CD4-positive, alpha-beta T cell treated with Interleukin-15 for 1 hour (primary cell): ENCODE results near the gene CHPF2.
A peak's percentile ranks its signal among the peaks of the same experiment; 100 is the strongest.

ENCODE experiments used
- DNase-seq: peaks from one replicate; pipeline ENCODE4 v3.0.0-alpha.2; 2020

The CHPF2 gene

GRCh38 chr7:151232091-151232916 is at the start of gene CHPF2:
Gene CHPF2 (plus strand): TSS chr7:151232483. CDS start chr7:151234012, 1,529 bp downstream.
- DNase-seq: peak; percentile 88

- DNase-seq: peak; percentile 7
Observed at GRCh38 chr7:151185762-151186639, 46.3 kb upstream of the CHPF2 start.

- no peak for DNase-seq
Observed at GRCh38 chr7:151186640-151187408, 45.5 kb upstream of the CHPF2 start, which contains the start of gene ASB10. Gene ASB10 (minus strand): TSS chr7:151187250. CDS start chr7:151187130, 120 bp downstream.

GRCh38 chr7:151187409-151188251 is 44.7 kb upstream of the CHPF2 start:
- DNase-seq: no peak

- DNase-seq: no peak
Observed at GRCh38 chr7:151188252-151188542, 44.1 kb upstream of the CHPF2 start.

GRCh38 chr7:151189038-151189437 is 43.2 kb upstream of the CHPF2 start:
- DNase-seq: no peak

- no peak for DNase-seq
Observed at GRCh38 chr7:151191544-151191943, 40.7 kb upstream of the CHPF2 start.

GRCh38 chr7:151192002-151192539 is 40.2 kb upstream of the CHPF2 start:
- no peak for DNase-seq

- no peak for DNase-seq
Observed at GRCh38 chr7:151193203-151193978, 38.9 kb upstream of the CHPF2 start.

GRCh38 chr7:151194188-151194587 is 38.1 kb upstream of the CHPF2 start:
- no peak for DNase-seq

GRCh38 chr7:151195616-151196450 is 36.5 kb upstream of the CHPF2 start:
- no peak for DNase-seq

- DNase-seq: no peak
Observed at GRCh38 chr7:151197932-151198331, 34.4 kb upstream of the CHPF2 start.

GRCh38 chr7:151198945-151199848 is 33.1 kb upstream of the CHPF2 start:
- DNase-seq: no peak

GRCh38 chr7:151201344-151201743 is 30.9 kb upstream of the CHPF2 start:
- DNase-seq: no peak

- DNase-seq: no peak
Observed at GRCh38 chr7:151201751-151202150, 30.5 kb upstream of the CHPF2 start.

- no peak for DNase-seq
Observed at GRCh38 chr7:151202836-151203235, 29.4 kb upstream of the CHPF2 start.

GRCh38 chr7:151204383-151205032 is 27.8 kb upstream of the CHPF2 start:
- DNase-seq: no peak

GRCh38 chr7:151205730-151206129 is 26.6 kb upstream of the CHPF2 start:
- no peak for DNase-seq
